BJ (cell line): ENCODE data around the gene TANC1. TPM values are rescaled to one million over a fixed set of nuclear protein-coding genes. Genes with fewer than 3 reads are reported as not detected.
A peak's percentile ranks its signal among the peaks of the same experiment; 100 is the strongest.

Source experiments
- CTCF ChIA-PET: fragments of 350-600 bp; formaldehyde crosslinking; extraction: SDS; loops from one replicate; lab custom pipeline; 2021; ENCODE audit warnings: antibody characterized with exemption, inconsistent platforms; lab: Yijun Ruan, JAX
- POLR2A ChIA-PET: fragments of 300-600 bp; sonication (Branson Sonifier 250); formaldehyde crosslinking; extraction: SDS; loops from one replicate; lab custom pipeline; 2021; ENCODE audit warnings: antibody characterized with exemption; lab: Charles Lee
- DNase-seq: peaks from one replicate; pipeline ENCODE4 v3.0.0-alpha.2; 2011; ENCODE audit warnings: low read depth
- H3K27me3 ChIP-seq: 2 replicates; pipeline ENCODE4 v1.6.0; 2011; ENCODE audit warnings: low read length; ENCODE audit not compliant: control insufficient read depth, insufficient read depth
- H3K36me3 ChIP-seq: 2 replicates; pipeline ENCODE4 v1.5.1; 2011; ENCODE audit warnings: low read length; ENCODE audit not compliant: control insufficient read depth, insufficient read depth
- H3K4me3 ChIP-seq: 2 replicates; pipeline ENCODE4 v1.5.1; 2011; ENCODE audit warnings: low read depth, mild to moderate bottlenecking, control low read depth, low read length
- polyA plus RNA-seq: library from polyadenylated mRNA; depleted of rRNA; stranded (reverse); fragments of >200 nt; gene quantifications from 2 replicates; pipeline ENCODE4 v1.2.3, GENCODE V29; 2011
- TF ChIP-seq, protein P1 (sequence below): IDR thresholded peaks from 2 replicates; pipeline ENCODE4 v1.5.1; 2011; ENCODE audit warnings: low read depth, mild to moderate bottlenecking, control low read depth, inconsistent platforms, low read length, moderate library complexity; ENCODE audit not compliant: insufficient read depth

Gene TANC1
- polyA plus RNA-seq, 1 experiment, result 22.0 TPM

DNA sequence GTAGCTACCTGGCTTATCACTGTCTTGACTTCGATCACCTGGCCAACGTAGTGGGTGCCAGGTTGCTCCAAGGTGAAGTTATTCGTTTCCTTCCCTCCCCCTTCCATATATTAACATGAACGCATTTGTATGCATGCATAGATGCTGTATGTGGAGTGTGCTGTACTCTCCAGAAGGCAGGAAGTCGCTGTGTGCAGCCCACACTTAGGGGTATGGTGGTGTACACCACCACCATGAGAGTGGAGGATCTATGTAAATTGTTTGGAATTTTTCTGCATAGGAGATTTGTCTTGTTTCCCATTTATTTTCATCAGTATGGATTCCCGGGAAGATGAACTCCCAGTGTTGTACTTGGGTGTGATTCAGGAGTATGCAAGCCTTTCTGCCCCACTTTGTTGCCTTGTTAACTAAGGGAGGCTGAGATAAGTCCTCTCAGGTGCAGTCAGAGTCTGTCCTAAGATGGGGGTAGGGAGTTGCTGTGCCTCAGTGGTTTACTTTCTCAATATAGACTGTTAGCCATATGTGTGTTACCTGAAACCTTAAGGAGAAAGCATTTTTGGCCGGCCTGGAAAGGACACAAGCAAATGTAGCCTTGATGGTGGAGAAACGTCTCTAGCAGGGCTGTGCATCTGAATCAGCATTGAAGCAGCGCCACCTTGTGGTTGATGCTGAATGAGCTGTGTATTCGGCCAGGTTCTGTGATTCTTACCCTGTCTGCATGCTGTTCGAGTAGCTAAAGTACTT lies 149.8 kb downstream of the TANC1 start:
- no peak overlapping the region for H3K4me3 ChIP-seq
- no peaks in the 10 kb centered on the region for H3K27me3 ChIP-seq
- no peaks in the 10 kb centered on the region for H3K36me3 ChIP-seq
- no peak for DNase-seq
- TF ChIP-seq, protein P1, sequence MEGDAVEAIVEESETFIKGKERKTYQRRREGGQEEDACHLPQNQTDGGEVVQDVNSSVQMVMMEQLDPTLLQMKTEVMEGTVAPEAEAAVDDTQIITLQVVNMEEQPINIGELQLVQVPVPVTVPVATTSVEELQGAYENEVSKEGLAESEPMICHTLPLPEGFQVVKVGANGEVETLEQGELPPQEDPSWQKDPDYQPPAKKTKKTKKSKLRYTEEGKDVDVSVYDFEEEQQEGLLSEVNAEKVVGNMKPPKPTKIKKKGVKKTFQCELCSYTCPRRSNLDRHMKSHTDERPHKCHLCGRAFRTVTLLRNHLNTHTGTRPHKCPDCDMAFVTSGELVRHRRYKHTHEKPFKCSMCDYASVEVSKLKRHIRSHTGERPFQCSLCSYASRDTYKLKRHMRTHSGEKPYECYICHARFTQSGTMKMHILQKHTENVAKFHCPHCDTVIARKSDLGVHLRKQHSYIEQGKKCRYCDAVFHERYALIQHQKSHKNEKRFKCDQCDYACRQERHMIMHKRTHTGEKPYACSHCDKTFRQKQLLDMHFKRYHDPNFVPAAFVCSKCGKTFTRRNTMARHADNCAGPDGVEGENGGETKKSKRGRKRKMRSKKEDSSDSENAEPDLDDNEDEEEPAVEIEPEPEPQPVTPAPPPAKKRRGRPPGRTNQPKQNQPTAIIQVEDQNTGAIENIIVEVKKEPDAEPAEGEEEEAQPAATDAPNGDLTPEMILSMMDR, result peak; percentile 90
- ChIA-PET POLR2A (interaction anchor here (0.6 kb wide), 1 partner anchor 1968 kb away, joined by 6 read pairs; no protein-coding TSS in a partner anchor), CTCF (interaction anchor here (0.6 to 3.6 kb wide), 36 partner anchors 9 to 281 kb away, joined by 3 to 36 read pairs (median 4); partner anchors contain the start of gene TANC1)

DNA sequence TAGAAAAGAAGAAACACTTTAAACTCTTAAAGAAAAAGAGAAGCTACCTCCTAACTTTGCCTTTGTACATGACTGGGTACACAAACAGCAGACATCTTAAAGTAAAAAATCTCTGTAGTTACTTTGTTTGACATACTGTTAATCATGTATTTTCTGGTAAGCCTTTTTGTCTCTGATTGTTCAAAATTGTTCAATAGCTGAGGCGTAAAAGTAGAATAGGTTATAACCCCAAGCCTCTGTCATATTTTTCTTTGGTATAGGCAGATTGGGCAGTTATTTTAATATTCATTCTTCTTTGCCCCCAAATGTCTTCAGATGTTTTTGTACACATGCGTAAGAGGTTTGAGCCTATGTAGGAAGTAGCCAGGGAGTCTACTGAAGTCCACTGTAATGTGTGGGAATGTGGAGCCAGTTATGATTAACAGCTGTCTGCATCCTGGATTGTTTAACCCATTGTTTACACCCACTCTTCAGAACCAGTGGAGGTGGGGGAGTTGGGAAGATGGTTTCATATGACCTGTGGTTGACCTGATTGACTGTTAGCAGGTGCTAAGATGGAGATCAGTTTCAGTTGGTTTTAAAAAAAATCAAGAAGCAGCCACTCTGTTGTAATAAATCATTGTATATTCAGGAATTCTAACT lies 150.5 kb downstream of the TANC1 start:
- DNase-seq, result no peak
- no peaks in the 10 kb centered on the region for H3K27me3 ChIP-seq
- TF ChIP-seq, protein P1, result no peak
- POLR2A ChIA-PET, result interaction anchor here (0.6 kb wide), 1 partner anchor 1968 kb away, joined by 6 read pairs; no protein-coding TSS in a partner anchor
- CTCF ChIA-PET, result interaction anchor here (0.6 to 3.6 kb wide), 38 partner anchors 10 to 281 kb away, joined by 3 to 36 read pairs (median 4); partner anchors contain the start of gene TANC1
- no peak overlapping the region for H3K4me3 ChIP-seq
- no peaks in the 10 kb centered on the region for H3K36me3 ChIP-seq

DNA sequence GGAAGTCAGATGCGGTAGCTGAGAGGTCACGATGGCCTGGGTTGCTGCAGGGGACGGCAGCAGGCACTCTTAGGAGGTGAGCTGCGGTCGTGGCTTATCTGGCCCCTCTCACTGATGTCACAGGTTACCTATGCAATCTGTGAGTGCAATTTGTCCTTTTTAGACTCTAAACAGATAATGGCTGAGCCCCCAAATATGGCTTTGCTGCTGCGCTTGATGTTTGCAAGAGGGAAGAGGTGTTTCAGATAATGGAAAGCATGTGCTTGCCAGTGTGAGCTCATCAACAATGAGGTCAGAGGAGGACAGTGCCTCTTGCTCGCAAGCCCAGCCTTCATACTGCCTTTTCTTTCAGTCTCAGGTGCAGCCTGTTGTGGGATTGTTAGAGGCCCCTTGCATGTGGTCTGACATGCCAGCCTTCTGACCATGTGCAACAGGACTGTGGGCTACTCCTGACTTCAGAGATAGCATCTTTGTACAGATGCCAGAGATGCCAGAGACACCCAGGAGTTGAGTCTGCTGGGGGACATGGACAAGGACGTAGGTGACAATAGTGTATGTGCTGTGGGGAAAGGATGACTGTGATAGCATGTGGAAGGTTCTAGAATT lies 151.3 kb downstream of the TANC1 start:
- CTCF ChIA-PET, result interaction anchor here (0.7 to 3.6 kb wide), 18 partner anchors 10 to 227 kb away, joined by 3 to 36 read pairs (median 4); partner anchors contain the start of gene TANC1
- H3K27me3 ChIP-seq, result no peaks in the 10 kb centered on the region
- no peak overlapping the region for H3K4me3 ChIP-seq
- TF ChIP-seq, protein P1, result no peak
- no peak for DNase-seq
- H3K36me3 ChIP-seq, result no peaks in the 10 kb centered on the region
- POLR2A ChIA-PET, result interaction anchor here (0.5 to 0.6 kb wide), 2 partner anchors 27 to 1305 kb away, joined by 3 read pairs; no protein-coding TSS in a partner anchor

DNA sequence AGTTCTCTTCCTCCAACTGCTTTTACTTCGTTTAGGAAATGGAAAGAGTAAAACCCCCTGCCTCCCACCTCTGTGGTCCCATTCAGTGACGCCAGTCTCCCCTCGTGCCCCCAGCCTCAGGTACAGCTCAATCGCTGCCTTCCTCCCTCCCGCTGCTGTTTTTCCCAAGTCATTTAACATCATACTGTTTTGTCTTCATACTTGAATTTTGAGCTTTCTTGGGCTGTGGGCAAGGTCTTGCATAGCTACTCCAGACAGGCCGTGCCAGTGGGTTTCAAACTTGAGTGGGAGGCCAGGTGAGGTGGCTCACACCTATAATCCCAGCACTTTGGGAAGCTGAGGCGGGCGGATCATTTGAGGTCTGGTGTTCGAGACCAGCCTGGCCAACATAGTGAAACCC lies 155.3 kb downstream of the TANC1 start:
- H3K36me3 ChIP-seq, result no peaks in the 10 kb centered on the region
- DNase-seq, result no peak
- TF ChIP-seq, protein P1, result no peak
- H3K27me3 ChIP-seq, result no peaks in the 10 kb centered on the region
- CTCF ChIA-PET, result interaction anchor here (1.9 kb wide), 1 partner anchor 17 kb away, joined by 5 read pairs; no protein-coding TSS in a partner anchor
- POLR2A ChIA-PET, result no interaction called here
- H3K4me3 ChIP-seq, result no peak overlapping the region
